GM21360 (cell line): ENCODE results near the gene TSEN54.

Source experiments
- ATAC-seq: cut with Tn5 transposase; IDR thresholded peaks from one replicate; pipeline ENCODE4 v1.9.1; 2021; ENCODE audit warnings: mild to moderate bottlenecking, moderate library complexity; ENCODE audit not compliant: unreplicated experiment

The TSEN54 gene

DNA sequence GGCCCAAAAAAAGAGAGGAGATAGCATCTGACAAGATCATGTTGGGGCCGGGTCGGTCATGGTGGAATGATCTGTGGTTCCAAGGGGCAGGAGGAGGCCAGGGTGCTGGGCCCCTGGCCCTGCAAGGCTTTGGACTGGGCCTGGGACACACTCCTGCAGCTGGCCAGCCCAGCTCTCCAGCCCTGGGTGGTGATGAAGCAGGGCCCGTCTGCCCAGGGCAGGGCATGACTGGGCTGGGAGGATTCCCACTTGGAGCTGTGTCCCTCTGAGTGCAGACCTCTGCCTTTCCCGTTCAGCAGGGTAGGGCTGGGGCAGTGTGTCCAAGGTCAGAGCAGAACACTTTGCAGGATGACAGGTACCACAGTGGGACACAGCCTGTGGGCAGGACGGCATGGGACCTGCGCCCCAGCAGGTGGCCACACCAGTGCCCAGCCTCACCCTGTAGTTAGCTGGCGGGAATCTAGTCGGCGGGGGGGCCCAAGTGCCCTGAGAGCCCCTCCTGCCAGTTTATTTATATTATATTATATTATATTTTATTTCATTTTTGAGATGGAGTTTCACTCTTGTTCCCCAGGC, 43.7 kb downstream of the TSEN54 start:
- no peak for ATAC-seq

DNA sequence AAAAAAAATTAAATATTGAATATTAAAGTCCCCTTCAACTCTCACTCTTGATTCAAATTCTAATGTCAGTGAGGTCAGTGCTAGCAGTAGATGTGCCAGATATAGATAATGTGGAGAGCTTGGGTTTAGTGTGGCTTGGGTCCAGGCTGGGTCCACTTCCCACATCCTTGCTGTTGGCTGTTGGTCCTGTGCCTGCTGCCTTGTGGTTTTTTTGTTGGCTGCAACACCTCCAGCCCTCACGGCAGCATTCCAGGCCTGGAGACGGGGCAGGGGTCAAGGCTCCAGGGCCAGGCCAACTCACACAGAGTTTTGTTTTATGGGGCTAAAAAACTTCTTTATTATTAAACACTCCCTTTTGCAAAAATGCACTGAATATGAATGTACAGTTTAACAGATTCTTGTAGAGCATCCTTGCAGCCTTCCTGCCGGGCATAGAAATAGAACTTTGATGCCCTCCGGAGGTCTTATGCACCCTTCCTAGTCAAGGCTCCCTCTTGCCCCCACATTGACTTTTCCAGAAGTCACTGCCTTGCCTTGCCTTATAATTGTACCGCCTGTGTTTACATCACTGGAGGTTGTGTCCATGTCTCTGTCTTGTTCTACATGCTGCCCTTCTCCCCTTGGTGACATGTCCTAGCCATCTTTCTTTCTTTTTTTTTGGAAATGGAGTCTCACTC, 45.7 kb downstream of the TSEN54 start:
- ATAC-seq, result no peak

DNA sequence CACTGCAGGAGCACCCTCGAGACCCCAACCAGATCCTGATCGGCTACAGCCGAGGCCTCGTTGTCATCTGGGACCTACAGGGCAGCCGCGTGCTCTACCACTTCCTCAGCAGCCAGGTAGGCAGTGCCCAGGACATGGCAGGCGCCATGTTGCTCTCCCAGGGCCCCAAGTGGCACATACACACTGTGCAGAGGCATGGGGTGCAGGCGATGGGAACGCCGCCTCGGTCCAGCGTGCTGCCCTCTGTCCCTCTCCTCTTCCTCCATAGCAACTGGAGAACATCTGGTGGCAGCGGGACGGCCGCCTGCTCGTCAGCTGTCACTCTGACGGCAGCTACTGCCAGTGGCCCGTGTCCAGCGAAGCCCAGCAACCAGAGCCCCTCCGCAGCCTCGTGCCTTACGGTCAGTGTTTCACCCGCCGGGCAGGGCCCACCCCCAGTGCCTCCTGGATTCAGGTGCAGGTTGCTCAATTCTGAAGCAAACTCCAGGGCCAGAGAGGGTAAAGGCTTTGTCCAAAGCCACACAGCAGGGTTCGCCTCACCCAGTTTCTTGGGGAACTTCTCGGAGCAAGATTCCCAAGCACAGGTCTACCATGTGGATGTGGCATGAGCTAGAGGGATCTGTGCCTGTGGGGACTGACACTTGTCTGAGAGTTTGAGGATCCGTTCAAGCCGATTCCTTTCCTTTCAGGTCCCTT, 46.9 kb downstream of the TSEN54 start:
- ATAC-seq, result no peak

DNA sequence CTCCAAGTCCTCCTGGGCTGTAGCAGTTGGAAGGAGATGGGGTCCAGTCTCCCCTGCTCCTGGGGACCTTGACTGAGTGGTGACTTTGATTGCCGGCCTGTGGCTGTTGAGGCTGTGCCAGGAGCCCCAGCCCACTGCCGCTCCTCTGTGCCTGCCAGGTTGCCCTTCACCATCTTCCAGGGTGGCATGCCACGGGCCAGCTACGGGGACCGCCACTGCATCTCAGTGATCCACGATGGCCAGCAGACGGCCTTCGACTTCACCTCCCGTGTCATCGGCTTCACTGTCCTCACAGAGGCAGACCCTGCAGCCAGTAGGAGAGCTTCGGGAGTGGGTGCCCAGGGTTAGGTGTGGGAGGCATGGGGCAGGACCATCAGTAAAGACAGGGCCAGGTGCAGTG, 47.9 kb downstream of the TSEN54 start:
- no peak for ATAC-seq

DNA sequence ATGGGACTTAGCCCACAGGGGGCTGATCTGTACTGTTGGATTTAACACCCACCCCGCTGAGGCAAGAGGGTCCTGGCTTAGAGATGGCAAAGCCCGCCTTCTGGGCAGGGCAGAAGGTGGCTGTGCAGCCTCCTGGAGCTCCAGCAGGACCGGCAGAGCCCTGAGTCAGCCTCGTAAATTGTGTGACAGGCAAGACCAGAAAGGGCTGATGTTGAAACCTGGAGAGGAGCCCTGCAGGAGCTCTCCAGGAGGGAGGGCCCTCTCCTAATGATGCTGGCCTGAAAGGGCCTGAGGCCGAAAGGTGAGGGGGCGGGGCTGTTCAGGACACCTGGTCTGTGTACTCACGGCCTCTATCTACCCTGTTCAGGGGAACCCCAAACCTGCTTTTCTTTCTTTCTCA, 48.7 kb downstream of the TSEN54 start:
- no peak for ATAC-seq

DNA sequence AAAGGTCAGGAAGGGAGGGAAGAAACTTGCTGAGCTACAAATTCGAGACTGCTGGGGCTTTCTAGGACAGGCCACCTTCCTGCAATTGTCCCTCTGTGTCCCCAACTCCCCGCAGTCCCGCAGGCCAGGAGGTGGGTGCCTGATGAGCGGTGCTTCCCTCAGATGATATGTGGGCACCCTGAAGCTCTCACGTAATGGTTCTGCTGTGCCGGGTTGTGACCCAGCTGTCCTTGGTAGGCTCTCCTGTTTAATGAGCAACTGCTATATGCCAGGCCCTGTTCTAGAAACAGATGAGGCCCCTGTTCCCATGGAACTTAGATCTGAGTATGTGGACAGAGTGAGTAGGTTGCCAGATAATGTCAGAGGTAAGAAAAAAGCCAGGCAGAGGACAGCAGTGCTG, 49.3 kb downstream of the TSEN54 start:
- ATAC-seq, result no peak

DNA sequence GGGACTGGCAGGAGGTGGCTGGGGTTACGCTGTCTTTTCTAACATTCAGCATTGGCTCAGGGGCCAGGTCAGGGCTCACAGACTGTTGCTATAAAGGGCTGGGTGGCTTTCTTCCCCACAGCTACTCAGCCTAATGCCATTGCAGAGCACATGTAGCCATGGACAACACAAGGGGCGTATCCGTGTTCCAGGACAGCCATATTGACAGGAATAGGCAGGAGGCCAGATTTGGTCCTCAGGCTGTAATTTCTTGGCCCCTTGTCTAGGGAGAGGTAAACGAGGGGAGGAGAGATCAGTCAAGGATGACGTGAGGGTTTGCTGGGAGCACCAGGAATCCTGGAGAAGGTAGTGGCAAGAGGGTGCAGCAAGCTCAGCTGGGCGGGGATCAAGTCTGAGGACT, 50.1 kb downstream of the TSEN54 start:
- no peak for ATAC-seq

DNA sequence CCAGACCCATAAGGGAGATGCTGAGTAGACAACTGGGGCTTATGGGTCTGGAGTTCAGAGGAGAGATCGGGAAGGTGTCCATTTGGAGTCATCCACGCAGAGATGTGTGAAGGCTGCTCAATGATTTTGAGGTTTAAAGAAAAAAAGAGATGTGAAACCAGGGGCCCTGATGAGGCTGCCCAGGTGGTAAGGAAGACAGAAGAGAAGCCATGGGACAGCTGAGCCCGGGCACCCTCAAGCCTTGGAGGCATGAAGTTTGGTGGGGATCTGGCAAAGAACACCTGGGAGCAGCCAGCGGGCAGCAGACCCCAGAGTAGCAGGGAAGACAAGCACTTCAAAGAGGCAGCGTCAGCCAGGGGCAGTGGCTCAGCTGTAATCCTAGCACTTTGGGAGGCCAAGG, 50.5 kb downstream of the TSEN54 start:
- ATAC-seq, result no peak

DNA sequence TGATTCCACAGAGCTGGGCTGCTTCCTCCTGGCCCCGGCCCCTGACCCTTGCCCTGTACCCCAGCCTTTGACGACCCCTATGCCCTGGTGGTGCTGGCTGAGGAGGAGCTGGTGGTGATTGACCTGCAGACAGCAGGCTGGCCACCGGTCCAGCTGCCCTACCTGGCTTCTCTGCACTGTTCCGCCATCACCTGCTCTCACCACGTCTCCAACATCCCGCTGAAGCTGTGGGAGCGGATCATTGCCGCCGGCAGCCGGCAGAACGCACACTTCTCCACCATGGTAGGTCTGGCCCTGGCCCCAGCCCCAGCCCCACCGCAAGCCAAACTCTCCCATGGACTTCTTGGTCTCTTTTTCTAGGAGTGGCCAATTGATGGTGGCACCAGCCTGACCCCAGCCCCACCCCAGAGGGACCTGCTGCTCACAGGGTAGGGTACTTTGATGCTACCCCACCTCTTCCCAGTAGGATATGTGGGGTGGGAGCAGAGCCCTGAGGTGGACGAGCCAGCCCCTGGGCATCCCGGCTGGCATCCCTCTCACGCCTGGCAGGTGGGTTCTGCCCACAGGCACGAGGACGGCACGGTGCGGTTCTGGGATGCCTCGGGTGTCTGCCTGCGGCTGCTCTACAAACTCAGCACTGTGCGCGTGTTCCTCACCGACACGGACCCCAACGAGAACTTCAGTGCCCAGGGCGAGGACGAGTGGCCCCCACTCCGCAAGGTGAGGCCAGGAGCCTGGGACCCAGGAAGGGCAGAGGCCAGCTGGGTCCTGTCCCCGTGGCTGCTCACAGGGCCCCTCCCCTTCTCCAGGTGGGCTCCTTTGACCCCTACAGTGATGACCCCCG, 52.3 kb downstream of the TSEN54 start:
- ATAC-seq, result no peak

DNA sequence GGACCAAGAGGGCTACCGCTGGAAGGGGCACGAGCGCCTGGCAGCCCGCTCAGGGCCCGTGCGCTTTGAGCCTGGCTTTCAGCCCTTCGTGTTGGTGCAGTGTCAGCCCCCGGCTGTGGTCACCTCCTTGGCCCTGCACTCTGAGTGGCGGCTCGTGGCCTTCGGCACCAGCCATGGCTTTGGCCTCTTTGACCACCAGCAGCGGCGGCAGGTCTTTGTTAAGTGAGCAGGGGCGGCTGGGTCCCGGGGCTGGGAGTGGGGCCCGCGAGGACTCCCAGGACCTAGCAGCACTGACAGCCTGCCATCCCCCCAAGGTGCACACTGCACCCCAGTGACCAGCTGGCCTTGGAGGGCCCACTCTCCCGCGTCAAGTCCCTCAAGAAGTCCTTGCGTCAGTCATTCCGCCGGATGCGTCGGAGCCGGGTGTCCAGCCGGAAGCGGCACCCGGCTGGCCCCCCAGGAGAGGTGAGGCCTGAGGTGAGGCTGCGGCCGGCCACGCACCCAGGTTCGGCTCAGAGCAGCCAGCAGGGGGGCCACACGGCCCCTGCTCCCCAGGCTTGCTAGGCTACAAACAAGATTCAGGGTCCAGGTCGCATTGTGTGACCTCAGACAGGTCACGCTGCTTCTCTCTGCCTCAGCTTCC, 53.8 kb downstream of the TSEN54 start:
- no peak for ATAC-seq

DNA sequence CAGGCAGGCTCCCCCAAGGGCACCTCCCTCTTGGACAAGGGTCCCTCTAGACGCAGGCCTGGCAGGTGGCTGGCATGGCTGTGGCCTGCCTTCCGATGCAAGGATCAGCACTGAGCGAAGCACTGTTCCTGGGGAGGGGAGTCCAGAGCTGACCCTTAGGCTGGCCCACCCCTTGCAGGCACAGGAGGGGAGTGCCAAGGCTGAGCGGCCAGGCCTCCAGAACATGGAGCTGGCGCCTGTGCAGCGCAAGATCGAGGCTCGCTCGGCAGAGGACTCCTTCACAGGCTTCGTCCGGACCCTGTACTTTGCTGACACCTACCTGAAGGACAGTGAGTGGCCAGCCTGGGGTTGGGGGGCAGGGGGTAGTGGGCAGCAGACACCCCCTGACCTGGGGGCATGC, 54.4 kb downstream of the TSEN54 start:
- ATAC-seq, result no peak

DNA sequence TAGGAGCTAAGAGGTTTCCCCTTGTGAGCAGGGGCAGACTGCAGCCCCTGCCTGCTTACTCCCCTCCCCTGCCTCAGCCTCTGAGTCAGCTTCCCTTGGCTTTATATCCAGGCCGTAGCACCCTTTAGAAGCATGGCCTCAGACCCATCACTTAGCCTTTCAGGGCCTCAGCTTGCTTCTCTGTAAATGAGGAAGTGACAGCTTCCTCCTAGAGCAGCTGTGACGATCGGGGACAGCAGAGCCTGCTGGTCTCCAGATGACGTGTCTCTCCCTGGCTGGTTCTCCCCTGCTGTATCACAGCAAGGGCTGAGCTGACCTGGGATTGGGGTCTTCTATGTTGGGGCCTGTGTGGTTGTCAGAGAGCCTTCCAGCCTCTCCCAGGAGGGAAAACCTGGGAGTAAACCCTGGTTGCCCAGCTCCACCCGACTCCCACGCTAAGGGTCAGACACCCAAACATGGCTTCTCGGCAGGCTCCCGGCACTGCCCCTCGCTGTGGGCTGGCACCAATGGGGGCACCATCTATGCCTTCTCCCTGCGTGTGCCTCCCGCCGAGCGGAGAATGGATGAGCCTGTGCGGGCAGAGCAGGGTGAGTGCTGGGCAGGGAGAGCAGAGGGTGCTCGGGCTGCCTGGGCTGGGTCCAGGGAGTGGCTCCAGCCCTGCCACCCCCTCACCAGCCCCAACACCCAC, 55.0 kb downstream of the TSEN54 start:
- no peak for ATAC-seq

DNA sequence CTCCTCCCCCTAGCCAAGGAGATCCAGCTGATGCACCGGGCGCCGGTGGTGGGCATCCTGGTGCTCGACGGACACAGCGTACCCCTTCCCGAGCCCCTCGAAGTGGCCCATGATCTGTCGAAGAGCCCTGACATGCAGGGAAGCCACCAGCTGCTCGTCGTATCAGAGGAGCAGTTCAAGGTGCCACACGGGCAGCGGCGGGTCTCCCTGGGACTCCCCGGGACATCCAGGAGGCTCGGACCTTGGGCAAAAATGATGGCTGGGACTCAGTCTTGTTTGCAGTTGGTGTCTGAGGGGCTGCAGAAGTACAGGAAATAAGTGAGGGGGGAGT, 55.5 kb downstream of the TSEN54 start:
- no peak for ATAC-seq

DNA sequence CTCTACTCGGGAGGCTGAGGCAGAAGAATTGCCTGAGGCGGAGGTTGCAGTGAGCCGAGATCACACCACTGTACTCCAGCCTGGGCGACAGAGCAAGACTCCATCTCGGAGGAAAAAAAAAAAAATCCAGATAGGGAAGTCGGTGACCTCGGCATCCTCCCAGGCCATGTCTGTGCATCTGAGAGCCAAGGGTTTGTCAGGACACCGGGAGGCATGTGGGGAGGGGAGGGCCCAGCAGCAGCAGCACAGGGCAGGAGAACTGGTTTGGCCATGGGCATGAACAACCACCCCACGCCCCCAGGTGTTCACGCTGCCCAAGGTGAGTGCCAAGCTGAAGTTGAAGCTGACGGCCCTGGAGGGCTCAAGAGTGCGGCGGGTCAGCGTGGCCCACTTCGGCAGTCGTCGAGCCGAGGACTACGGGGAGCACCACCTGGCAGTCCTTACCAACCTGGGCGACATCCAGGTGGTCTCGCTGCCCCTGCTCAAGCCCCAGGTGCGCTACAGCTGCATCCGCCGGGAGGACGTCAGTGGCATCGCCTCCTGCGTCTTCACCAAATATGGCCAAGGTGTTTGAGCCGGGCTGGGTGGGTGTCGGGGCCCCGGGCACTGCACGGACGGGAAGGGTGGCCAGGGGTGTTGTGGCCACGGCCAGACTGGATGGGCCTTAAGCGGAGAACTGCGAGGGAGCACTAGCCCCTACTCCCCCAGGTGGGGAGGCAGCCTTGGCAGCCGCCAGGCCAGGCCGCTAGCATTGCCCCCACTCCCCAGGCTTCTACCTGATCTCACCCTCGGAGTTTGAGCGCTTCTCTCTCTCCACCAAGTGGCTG, 56.6 kb downstream of the TSEN54 start:
- ATAC-seq, result no peak

DNA sequence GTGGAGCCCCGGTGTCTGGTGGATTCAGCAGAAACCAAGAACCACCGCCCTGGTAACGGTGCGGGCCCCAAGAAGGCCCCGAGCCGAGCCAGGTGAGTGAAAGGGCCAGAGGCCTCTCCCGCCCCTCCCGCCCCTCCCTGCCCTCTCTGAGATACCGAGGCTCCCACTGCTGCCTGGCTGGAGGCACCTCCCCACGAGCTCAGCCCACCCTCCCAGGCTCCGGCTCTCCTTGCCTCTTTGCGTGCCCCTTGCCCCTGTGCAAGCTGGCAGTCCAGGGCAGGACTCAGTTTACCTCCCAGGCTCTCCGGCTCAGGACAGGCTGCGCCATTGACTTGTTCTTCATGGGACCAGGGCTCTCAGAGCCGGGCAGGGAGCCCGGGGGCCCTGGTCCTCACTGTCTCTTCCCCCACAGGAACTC, 57.2 kb downstream of the TSEN54 start:
- ATAC-seq, result no peak

DNA sequence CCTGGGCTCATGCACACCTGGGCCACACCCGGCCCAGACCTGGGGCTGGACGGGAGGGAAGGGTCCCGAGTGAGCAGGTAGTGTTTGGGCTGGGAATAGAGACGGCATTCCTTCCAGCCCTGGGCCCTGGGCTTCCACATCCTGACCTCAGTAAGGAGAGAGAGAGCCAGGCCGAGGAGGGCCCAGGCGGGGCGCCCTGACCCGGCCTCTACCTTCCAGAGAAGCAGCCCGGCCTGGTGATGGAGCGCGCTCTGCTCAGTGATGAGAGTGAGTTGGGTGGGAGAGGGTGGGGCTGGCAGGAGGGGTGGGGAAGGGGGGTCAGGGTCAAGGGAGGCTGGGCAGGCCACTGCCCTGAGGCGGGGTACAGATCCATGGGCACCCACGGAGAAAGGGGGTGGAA, 57.7 kb downstream of the TSEN54 start:
- no peak for ATAC-seq
